GM23338 (cell line): ENCODE data around the gene ZNF853. TPM values are rescaled to one million over a fixed set of nuclear protein-coding genes. Genes with fewer than 3 reads are reported as not detected.

Experiments
- ATAC-seq: fragments of 200-7000 bp; cut with Tn5 transposase; 3 replicates; pipeline ENCODE4 v1.9.1; 2020
- DNase-seq: peaks from one replicate; pipeline ENCODE4 v3.0.0-alpha.2; 2015; ENCODE audit warnings: low spot score
- H2AFZ ChIP-seq: fragments of 200-600 bp; sonication (generic); 2 replicates; pipeline ENCODE4 v1.8.0; 2016; ENCODE audit warnings: antibody characterized with exemption, mild to moderate bottlenecking, moderate library complexity
- H3F3A ChIP-seq: fragments of 200-600 bp; sonication (generic); replicated peaks from 2 replicates; pipeline ENCODE4 v1.8.0; 2017; ENCODE audit warnings: antibody characterized with exemption, mixed run types, low read depth
- H3K27ac ChIP-seq: fragments of 200-600 bp; sonication (generic); 2 replicates; pipeline ENCODE4 v1.6.1; 2016; ENCODE audit warnings: low read depth
- H3K27me3 ChIP-seq: fragments of 200-600 bp; sonication (generic); 2 replicates; pipeline ENCODE4 v1.8.0; 2016; ENCODE audit warnings: mild to moderate bottlenecking, mixed run types, moderate library complexity; ENCODE audit not compliant: insufficient read depth
- H3K36me3 ChIP-seq: fragments of 200-600 bp; sonication (generic); 2 replicates; pipeline ENCODE4 v1.8.0; 2016; ENCODE audit warnings: mild to moderate bottlenecking; ENCODE audit not compliant: insufficient read depth
- H3K4me1 ChIP-seq: fragments of 200-600 bp; sonication (generic); 2 replicates; pipeline ENCODE4 v1.8.0; 2016; ENCODE audit warnings: mild to moderate bottlenecking, moderate library complexity; ENCODE audit not compliant: insufficient read depth
- H3K4me2 ChIP-seq: fragments of 200-600 bp; sonication (generic); 2 replicates; pipeline ENCODE4 v1.7.1; 2017; ENCODE audit warnings: mixed run types
- H3K4me3 ChIP-seq: fragments of 200-600 bp; sonication (generic); 2 replicates; pipeline ENCODE4 v1.6.1; 2016; ENCODE audit warnings: mixed run types
- H3K79me2 ChIP-seq: fragments of 200-600 bp; sonication (generic); replicated peaks from 2 replicates; pipeline ENCODE4 v1.8.0; 2017; ENCODE audit warnings: mild to moderate bottlenecking; ENCODE audit not compliant: insufficient read depth
- H3K9me2 ChIP-seq: fragments of 200-600 bp; sonication (generic); 2 replicates; pipeline ENCODE4 v1.8.0; 2017; ENCODE audit not compliant: insufficient read depth
- H4K20me1 ChIP-seq: fragments of 200-600 bp; sonication (generic); replicated peaks from 2 replicates; pipeline ENCODE4 v1.8.0; 2017; ENCODE audit warnings: mild to moderate bottlenecking; ENCODE audit not compliant: insufficient read depth
- H3K27ac Mint-ChIP-seq: 2 replicates; pipeline ENCODE4 v1.8.0; 2020; ENCODE audit warnings: inconsistent platforms, mild to moderate bottlenecking, moderate library complexity, mixed read lengths
- H3K27me3 Mint-ChIP-seq: 3 replicates; pipeline ENCODE4 v1.8.0; 2022; ENCODE audit warnings: low read depth, mild to moderate bottlenecking, moderate library complexity, mixed read lengths, inconsistent platforms; ENCODE audit not compliant: insufficient read depth, poor library complexity
- H3K36me3 Mint-ChIP-seq: 3 replicates; pipeline ENCODE4 v1.8.0; 2021; ENCODE audit warnings: low read depth, mild to moderate bottlenecking, inconsistent platforms, moderate library complexity, mixed read lengths
- H3K4me1 Mint-ChIP-seq: 3 replicates; pipeline ENCODE4 v1.8.0; 2020; ENCODE audit warnings: mild to moderate bottlenecking, inconsistent platforms, mixed read lengths
- H3K4me3 Mint-ChIP-seq: 3 replicates; pipeline ENCODE4 v1.8.0; 2021; ENCODE audit warnings: moderate library complexity, mild to moderate bottlenecking, inconsistent platforms, mixed read lengths
- H3K9me3 Mint-ChIP-seq: 3 replicates; pipeline ENCODE4 v1.8.0; 2020; ENCODE audit warnings: moderate library complexity, mild to moderate bottlenecking, inconsistent platforms, mixed read lengths
- CREB1 ChIP-seq: fragments of 250-450 bp; sonication (Bioruptor Pico); IDR thresholded peaks from 2 replicates; pipeline ENCODE4 v1.5.0; 2020; ENCODE audit warnings: low read depth, mild to moderate bottlenecking, moderate library complexity
- EZH2 ChIP-seq: fragments of 200-600 bp; sonication (generic); IDR thresholded peaks from one replicate; pipeline ENCODE4 v1.8.0; 2017; ENCODE audit warnings: antibody characterized with exemption, mild to moderate bottlenecking, low read depth; ENCODE audit not compliant: unreplicated experiment
- EZH2phosphoT487 ChIP-seq: fragments of 200-600 bp; sonication (generic); IDR thresholded peaks from one replicate; pipeline ENCODE4 v1.8.1; 2018; ENCODE audit warnings: antibody characterized with exemption; ENCODE audit not compliant: unreplicated experiment
- JUNB ChIP-seq: IDR thresholded peaks from one replicate; pipeline ENCODE4 v1.6.1; 2016; ENCODE audit warnings: antibody characterized with exemption; ENCODE audit not compliant: unreplicated experiment
- NANOG ChIP-seq: IDR thresholded peaks from 2 replicates; pipeline ENCODE4 v1.6.1; 2016; ENCODE audit warnings: antibody characterized with exemption, borderline replicate concordance
- POLR2AphosphoS5 ChIP-seq: IDR thresholded peaks from 2 replicates; pipeline ENCODE4 v1.6.1; 2016; ENCODE audit warnings: antibody characterized with exemption, low read depth
- STAT1 ChIP-seq: IDR thresholded peaks from one replicate; pipeline ENCODE4 v1.6.1; 2016; ENCODE audit warnings: antibody characterized with exemption; ENCODE audit not compliant: unreplicated experiment
- ZNF114 ChIP-seq: fragments of 250-450 bp; sonication (Bioruptor Pico); IDR thresholded peaks from 2 replicates; pipeline ENCODE4 v1.5.0; 2020; ENCODE audit warnings: mild to moderate bottlenecking, moderate library complexity
- ZNF331 ChIP-seq: fragments of 250-450 bp; sonication (Bioruptor Pico); IDR thresholded peaks from 2 replicates; pipeline ENCODE4 v1.5.0; 2020; ENCODE audit warnings: low read depth, mild to moderate bottlenecking, moderate library complexity
- polyA plus RNA-seq: library from polyadenylated mRNA; unstranded; fragments of >200 nt; fragmentation: Nextera tagmentation; extraction: Ambion mirVana; gene quantifications from 2 replicates; pipeline ENCODE4 v1.2.1, GENCODE V29; 2016
- total RNA-seq: library from RNA; depleted of rRNA; stranded (reverse); fragments of >200 nt; shearing (Covaris generic); gene quantifications from 2 replicates; pipeline ENCODE4 v1.2.3, GENCODE V29; 2014
- TF ChIP-seq, protein P1 (sequence below): fragments of 250-450 bp; sonication (Bioruptor Pico); IDR thresholded peaks from 2 replicates; pipeline ENCODE4 v1.5.0; 2020; ENCODE audit warnings: mild to moderate bottlenecking, moderate library complexity
- TF ChIP-seq, protein P2 (sequence below): IDR thresholded peaks from one replicate; pipeline ENCODE4 v1.6.1; 2018; ENCODE audit warnings: antibody characterized with exemption; ENCODE audit not compliant: unreplicated experiment
- TF ChIP-seq, protein P3 (sequence below): IDR thresholded peaks from 2 replicates; pipeline ENCODE4 v1.6.1; 2016; ENCODE audit warnings: antibody characterized with exemption
- TF ChIP-seq, protein P4 (sequence below), 2 experiments: fragments of 200-600 bp in 1 of 2; sonication (generic) in 1 of 2; conservative IDR thresholded peaks; 2 replicates each; pipeline versions ENCODE4 v1.5.1 to v1.6.1; 2016 to 2017; ENCODE audit warnings: antibody characterized with exemption in 2 of 2, low read depth in 2 of 2, mild to moderate bottlenecking in 2 of 2, moderate library complexity in 1 of 2

The ZNF853 gene
- total and polyA plus RNA-seq, 2 experiments from 2014 or later, result 0.32 to 8.9 TPM

DNA sequence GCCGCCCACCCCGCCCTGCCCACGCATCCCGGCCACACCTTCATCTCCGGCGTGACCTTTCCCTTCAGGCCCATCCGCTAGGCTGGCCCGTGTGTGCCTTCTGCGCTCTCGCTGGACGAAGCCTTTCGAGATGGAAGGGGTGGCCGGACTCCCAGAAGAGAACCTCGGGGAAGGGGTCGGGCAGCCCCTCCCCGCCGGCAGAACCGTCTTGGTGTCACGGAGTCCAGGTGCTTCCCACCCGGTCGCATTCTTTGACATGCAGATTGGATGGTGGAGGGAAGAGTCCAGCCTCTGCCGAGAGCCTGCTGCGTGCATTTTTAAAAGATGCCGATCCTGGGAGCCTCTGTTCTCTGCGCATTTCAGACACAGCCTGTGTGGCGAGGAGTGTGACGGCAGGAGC lies 7.3 kb upstream of the ZNF853 start:
- Histone ChIP-seq H4K20me1 (no peaks in the 10 kb centered on the region), H3K4me2 (no peak overlapping the region), H3K9me2 (no peaks in the 10 kb centered on the region), H2AFZ (no peak overlapping the region), H3K36me3 (no peaks in the 10 kb centered on the region), H3K79me2 (no peaks in the 10 kb centered on the region), H3F3A (no peaks in the 10 kb centered on the region), H3K27me3 (no peaks in the 10 kb centered on the region), H3K27ac (no peak overlapping the region), H3K4me3 (no peak overlapping the region), H3K4me1 (no peaks in the 10 kb centered on the region)
- Mint-ChIP-seq H3K9me3 (no peaks in the 10 kb centered on the region; the same call in 2 of the 3 replicates), H3K27me3 (peaks cover 11% of the 10 kb centered on the region), H3K4me3 (no peak overlapping the region), H3K4me1 (no peaks in the 10 kb centered on the region; the same call in 2 of the 3 replicates), H3K27ac (no peak overlapping the region), H3K36me3 (peaks cover 23% of the 10 kb centered on the region)
- ATAC-seq (peak; percentile 34), DNase-seq (peak; percentile 29)
- TF ChIP-seq NANOG (no peak), STAT1 (no peak), ZNF331 (CRISPR knock-in tag) (no peak), CREB1 (CRISPR knock-in tag) (no peak), JUNB (no peak), EZH2phosphoT487 (no peak), EZH2 (no peak), ZNF114 (CRISPR knock-in tag) (no peak), POLR2AphosphoS5 (no peak)
- TF ChIP-seq, protein P1, sequence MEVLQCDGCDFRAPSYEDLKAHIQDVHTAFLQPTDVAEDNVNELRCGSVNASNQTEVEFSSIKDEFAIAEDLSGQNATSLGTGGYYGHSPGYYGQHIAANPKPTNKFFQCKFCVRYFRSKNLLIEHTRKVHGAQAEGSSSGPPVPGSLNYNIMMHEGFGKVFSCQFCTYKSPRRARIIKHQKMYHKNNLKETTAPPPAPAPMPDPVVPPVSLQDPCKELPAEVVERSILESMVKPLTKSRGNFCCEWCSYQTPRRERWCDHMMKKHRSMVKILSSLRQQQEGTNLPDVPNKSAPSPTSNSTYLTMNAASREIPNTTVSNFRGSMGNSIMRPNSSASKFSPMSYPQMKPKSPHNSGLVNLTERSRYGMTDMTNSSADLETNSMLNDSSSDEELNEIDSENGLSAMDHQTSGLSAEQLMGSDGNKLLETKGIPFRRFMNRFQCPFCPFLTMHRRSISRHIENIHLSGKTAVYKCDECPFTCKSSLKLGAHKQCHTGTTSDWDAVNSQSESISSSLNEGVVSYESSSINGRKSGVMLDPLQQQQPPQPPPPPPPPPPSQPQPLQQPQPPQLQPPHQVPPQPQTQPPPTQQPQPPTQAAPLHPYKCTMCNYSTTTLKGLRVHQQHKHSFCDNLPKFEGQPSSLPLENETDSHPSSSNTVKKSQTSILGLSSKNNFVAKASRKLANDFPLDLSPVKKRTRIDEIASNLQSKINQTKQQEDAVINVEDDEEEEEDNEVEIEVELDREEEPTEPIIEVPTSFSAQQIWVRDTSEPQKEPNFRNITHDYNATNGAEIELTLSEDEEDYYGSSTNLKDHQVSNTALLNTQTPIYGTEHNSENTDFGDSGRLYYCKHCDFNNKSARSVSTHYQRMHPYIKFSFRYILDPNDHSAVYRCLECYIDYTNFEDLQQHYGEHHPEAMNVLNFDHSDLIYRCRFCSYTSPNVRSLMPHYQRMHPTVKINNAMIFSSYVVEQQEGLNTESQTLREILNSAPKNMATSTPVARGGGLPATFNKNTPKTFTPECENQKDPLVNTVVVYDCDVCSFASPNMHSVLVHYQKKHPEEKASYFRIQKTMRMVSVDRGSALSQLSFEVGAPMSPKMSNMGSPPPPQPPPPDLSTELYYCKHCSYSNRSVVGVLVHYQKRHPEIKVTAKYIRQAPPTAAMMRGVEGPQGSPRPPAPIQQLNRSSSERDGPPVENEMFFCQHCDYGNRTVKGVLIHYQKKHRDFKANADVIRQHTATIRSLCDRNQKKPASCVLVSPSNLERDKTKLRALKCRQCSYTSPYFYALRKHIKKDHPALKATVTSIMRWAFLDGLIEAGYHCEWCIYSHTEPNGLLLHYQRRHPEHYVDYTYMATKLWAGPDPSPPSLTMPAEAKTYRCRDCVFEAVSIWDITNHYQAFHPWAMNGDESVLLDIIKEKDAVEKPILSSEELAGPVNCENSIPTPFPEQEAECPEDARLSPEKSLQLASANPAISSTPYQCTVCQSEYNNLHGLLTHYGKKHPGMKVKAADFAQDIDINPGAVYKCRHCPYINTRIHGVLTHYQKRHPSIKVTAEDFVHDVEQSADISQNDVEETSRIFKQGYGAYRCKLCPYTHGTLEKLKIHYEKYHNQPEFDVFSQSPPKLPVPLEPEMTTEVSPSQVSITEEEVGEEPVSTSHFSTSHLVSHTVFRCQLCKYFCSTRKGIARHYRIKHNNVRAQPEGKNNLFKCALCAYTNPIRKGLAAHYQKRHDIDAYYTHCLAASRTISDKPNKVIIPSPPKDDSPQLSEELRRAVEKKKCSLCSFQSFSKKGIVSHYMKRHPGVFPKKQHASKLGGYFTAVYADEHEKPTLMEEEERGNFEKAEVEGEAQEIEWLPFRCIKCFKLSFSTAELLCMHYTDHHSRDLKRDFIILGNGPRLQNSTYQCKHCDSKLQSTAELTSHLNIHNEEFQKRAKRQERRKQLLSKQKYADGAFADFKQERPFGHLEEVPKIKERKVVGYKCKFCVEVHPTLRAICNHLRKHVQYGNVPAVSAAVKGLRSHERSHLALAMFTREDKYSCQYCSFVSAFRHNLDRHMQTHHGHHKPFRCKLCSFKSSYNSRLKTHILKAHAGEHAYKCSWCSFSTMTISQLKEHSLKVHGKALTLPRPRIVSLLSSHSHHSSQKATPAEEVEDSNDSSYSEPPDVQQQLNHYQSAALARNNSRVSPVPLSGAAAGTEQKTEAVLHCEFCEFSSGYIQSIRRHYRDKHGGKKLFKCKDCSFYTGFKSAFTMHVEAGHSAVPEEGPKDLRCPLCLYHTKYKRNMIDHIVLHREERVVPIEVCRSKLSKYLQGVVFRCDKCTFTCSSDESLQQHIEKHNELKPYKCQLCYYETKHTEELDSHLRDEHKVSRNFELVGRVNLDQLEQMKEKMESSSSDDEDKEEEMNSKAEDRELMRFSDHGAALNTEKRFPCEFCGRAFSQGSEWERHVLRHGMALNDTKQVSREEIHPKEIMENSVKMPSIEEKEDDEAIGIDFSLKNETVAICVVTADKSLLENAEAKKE (CRISPR knock-in tag), result no peak
- TF ChIP-seq, protein P2, sequence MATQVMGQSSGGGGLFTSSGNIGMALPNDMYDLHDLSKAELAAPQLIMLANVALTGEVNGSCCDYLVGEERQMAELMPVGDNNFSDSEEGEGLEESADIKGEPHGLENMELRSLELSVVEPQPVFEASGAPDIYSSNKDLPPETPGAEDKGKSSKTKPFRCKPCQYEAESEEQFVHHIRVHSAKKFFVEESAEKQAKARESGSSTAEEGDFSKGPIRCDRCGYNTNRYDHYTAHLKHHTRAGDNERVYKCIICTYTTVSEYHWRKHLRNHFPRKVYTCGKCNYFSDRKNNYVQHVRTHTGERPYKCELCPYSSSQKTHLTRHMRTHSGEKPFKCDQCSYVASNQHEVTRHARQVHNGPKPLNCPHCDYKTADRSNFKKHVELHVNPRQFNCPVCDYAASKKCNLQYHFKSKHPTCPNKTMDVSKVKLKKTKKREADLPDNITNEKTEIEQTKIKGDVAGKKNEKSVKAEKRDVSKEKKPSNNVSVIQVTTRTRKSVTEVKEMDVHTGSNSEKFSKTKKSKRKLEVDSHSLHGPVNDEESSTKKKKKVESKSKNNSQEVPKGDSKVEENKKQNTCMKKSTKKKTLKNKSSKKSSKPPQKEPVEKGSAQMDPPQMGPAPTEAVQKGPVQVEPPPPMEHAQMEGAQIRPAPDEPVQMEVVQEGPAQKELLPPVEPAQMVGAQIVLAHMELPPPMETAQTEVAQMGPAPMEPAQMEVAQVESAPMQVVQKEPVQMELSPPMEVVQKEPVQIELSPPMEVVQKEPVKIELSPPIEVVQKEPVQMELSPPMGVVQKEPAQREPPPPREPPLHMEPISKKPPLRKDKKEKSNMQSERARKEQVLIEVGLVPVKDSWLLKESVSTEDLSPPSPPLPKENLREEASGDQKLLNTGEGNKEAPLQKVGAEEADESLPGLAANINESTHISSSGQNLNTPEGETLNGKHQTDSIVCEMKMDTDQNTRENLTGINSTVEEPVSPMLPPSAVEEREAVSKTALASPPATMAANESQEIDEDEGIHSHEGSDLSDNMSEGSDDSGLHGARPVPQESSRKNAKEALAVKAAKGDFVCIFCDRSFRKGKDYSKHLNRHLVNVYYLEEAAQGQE, result no peak
- TF ChIP-seq, protein P3, sequence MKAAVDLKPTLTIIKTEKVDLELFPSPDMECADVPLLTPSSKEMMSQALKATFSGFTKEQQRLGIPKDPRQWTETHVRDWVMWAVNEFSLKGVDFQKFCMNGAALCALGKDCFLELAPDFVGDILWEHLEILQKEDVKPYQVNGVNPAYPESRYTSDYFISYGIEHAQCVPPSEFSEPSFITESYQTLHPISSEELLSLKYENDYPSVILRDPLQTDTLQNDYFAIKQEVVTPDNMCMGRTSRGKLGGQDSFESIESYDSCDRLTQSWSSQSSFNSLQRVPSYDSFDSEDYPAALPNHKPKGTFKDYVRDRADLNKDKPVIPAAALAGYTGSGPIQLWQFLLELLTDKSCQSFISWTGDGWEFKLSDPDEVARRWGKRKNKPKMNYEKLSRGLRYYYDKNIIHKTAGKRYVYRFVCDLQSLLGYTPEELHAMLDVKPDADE, result no peak
- TF ChIP-seq, protein P4, sequence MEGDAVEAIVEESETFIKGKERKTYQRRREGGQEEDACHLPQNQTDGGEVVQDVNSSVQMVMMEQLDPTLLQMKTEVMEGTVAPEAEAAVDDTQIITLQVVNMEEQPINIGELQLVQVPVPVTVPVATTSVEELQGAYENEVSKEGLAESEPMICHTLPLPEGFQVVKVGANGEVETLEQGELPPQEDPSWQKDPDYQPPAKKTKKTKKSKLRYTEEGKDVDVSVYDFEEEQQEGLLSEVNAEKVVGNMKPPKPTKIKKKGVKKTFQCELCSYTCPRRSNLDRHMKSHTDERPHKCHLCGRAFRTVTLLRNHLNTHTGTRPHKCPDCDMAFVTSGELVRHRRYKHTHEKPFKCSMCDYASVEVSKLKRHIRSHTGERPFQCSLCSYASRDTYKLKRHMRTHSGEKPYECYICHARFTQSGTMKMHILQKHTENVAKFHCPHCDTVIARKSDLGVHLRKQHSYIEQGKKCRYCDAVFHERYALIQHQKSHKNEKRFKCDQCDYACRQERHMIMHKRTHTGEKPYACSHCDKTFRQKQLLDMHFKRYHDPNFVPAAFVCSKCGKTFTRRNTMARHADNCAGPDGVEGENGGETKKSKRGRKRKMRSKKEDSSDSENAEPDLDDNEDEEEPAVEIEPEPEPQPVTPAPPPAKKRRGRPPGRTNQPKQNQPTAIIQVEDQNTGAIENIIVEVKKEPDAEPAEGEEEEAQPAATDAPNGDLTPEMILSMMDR (conservative IDR thresholded peaks at IDR 0.05; ENCODE audit: low read depth in 2 of 2), result no peak
